Heart right ventricle (tissue), 16 donors: Measurements from ENCODE around the gene FBXW2. TPM values are rescaled to one million over a fixed set of nuclear protein-coding genes. Genes with fewer than 3 reads are reported as not detected.

Experiments used
- ATAC-seq, 8 donors: fragments of 200-7000 bp; cut with Tn5 transposase; one replicate each; pipeline ENCODE4 v1.9.1; 2020; ENCODE audit warnings: mild to moderate bottlenecking in 8 of 8, moderate library complexity in 8 of 8, moderate number of reproducible peaks in 1 of 8
- DNase-seq, 2 donors: peaks; one replicate each; pipeline ENCODE4 v3.0.0-alpha.2; 2020
- H3K27ac ChIP-seq, 10 donors: fragments of 200-600 bp; sonication (generic) in 2 of 10; one replicate each; pipeline versions ENCODE4 v1.5.0 to v1.8.0; 2020 to 2022; ENCODE audit warnings: mild to moderate bottlenecking in 3 of 10
- H3K27me3 ChIP-seq, 7 donors: fragments of 200-600 bp; one replicate each; pipeline ENCODE4 v1.8.0; 2021 to 2022; ENCODE audit warnings: mild to moderate bottlenecking in 2 of 7
- H3K36me3 ChIP-seq, 9 donors: fragments of 200-600 bp; sonication (generic) in 1 of 9; one replicate each; pipeline versions ENCODE4 v1.5.0 to v1.8.0; 2020 to 2022; ENCODE audit warnings: mild to moderate bottlenecking in 2 of 9
- H3K4me1 ChIP-seq, 9 donors: fragments of 200-600 bp; sonication (generic) in 1 of 9; one replicate each; pipeline versions ENCODE4 v1.5.0 to v1.8.0; 2020 to 2022; ENCODE audit warnings: mild to moderate bottlenecking in 4 of 9
- H3K4me3 ChIP-seq, 10 donors: fragments of 200-600 bp; sonication (generic) in 2 of 10; one replicate each; pipeline versions ENCODE4 v1.5.0 to v1.8.0; 2020 to 2022; ENCODE audit warnings: mild to moderate bottlenecking in 7 of 10, moderate library complexity in 2 of 10
- H3K9me3 ChIP-seq, 11 donors: fragments of 200-600 bp in 10 of 11; sonication (generic) in 2 of 11; one replicate each; pipeline versions ENCODE4 v1.5.0 to v1.8.0; 2013 to 2022; ENCODE audit warnings: mild to moderate bottlenecking in 2 of 11, control low read depth in 1 of 11, moderate library complexity in 1 of 11
- CTCF ChIP-seq, 9 donors: fragments of 200-600 bp; sonication (generic) in 2 of 9; IDR thresholded peaks; one replicate each; pipeline versions ENCODE4 v1.5.0 to v1.8.0; 2021 to 2022; ENCODE audit warnings: antibody characterized with exemption in 9 of 9, mild to moderate bottlenecking in 5 of 9, moderate library complexity in 1 of 9
- WGBS, 2 donors: extraction: QIAGEN DNeasy Blood & Tissue Kit; methylation state at CpG; one replicate each; pipeline ENCODE4 v1.1.7; 2013; ENCODE audit warnings: inconsistent platforms in 1 of 2; 5-methylcytosine and 5-hydroxymethylcytosine counted together
- intact Hi-C, 10 donors: fragments of 100-400 bp; cut with DNase I; formaldehyde crosslinking; loops; one replicate each; pipeline versions ENCODE4 v1.11.1 to v1.14.2; 2022
- polyA plus RNA-seq, 2 donors: library from polyadenylated mRNA; stranded (reverse); fragments of 200-250 nt; gene quantifications; one replicate each; pipeline ENCODE4 v1.2.3, GENCODE V29; 2013
- total RNA-seq, 10 donors: library from RNA; stranded (reverse); fragmentation: NEBNext Ultra II Directional in 3 of 10; extraction: Animal tissue kit (Norgen Biotek cat#: 25700) in 3 of 10; gene quantifications; one replicate each; pipeline versions ENCODE4 v1.2.1 to v1.2.4, GENCODE V29; 2021 to 2023
- donor health status: Arrhythmogenic right ventricular cardiomyopathy.
- donor health status: ischemic (EF 13 %, LVEDD 7.1; RV severe dilation, severe dysfunction).
- donor health status: healthy with polysubstance abuse.
- donor health status: DM: no; HTN: yes; CAD: no.
- donor health status: DM: no; HTN: no; CAD: no.
- donor health status: ischemic (EF 25% LVEDD 6.9; RV normal size, moderate dysfunction).
- donor health status: ischemic (EF 25% LVEDD 5.7; RV mildly dilated, moderate dysfunction).
- donor health status: healthy.
- donor health status: DM: yes; HTN: yes; CAD: no.
- donor health status: Ischemic cardiomyopathy.
- donor health status: ischemic (EF 35%, LVEDD 5.7; RV mildly dilated, moderate dysfunction).
- donor health status: nonischemic (EF 11% LVEDD 7.7; RV severe dilation, severe dysfunction).
- donor health status: DM: yes; HTN: yes; CAD: no.
- donor health status: PGD.
- donor health status: ischemic (EF 29% LVEDD 5.4; RV normal size, mild dysfunction).
- donor health status: nonischemic (EF 23%, LVEDD 6.1; RV moderate dilation, normal function).

FBXW2 gene
- total and polyA plus RNA-seq, 12 donors: 7.5 to 52.0 (median 44.8) TPM

GRCh38 chr9:120830151-120830550 lies 36.9 kb upstream of the FBXW2 start:
- WGBS, 2 donors: 87 to 88% methylated on average over 3 of the region's 3 CpGs
- Histone ChIP-seq H3K36me3 (peaks cover 0 to 100% (median 47%) of the 10 kb centered on the region in 9 donors), H3K4me1 (no peaks in the 10 kb centered on the region), H3K4me3 (no peak overlapping the region), H3K27ac (no peak overlapping the region), H3K27me3 (no peaks in the 10 kb centered on the region), H3K9me3 (peaks cover 0 to 14% (median 0%) of the 10 kb centered on the region in 11 donors)
- no peak for ATAC-seq
- DNase-seq: no peak
- intact Hi-C loops: no loop called here
- TF ChIP-seq CTCF (IDR thresholded peaks at IDR 0.05): no peak

GRCh38 chr9:120829650-120830049 lies 36.4 kb upstream of the FBXW2 start:
- DNase-seq (no peak), ATAC-seq (no peak)
- TF ChIP-seq CTCF (IDR thresholded peaks at IDR 0.05): no peak
- intact Hi-C loops: no loop called here
- WGBS, 2 donors: 93 to 96% methylated on average over 1 of the region's 1 CpG
- H3K27me3 ChIP-seq: no peaks in the 10 kb centered on the region
- peaks cover 0 to 16% (median 0%) of the 10 kb centered on the region in 11 donors for H3K9me3 ChIP-seq
- H3K4me1 ChIP-seq: no peaks in the 10 kb centered on the region
- H3K4me3 ChIP-seq: no peak overlapping the region
- H3K27ac ChIP-seq: no peak overlapping the region
- H3K36me3 ChIP-seq: peaks cover 0 to 100% (median 47%) of the 10 kb centered on the region in 9 donors

GRCh38 chr9:120820095-120820494 lies 26.9 kb upstream of the FBXW2 start:
- Histone ChIP-seq H3K9me3 (peaks cover 0 to 3% (median 0%) of the 10 kb centered on the region in 11 donors), H3K27ac (no peak overlapping the region), H3K4me3 (no peak overlapping the region), H3K36me3 (peaks cover 0 to 100% (median 37%) of the 10 kb centered on the region in 9 donors), H3K4me1 (no peaks in the 10 kb centered on the region), H3K27me3 (no peaks in the 10 kb centered on the region)
- WGBS, 2 donors: 94 to 97% methylated on average over 4 of the region's 4 CpGs
- TF ChIP-seq CTCF (IDR thresholded peaks at IDR 0.05): no peak
- DNase-seq (no peak), ATAC-seq (no peak)
- intact Hi-C loops: no loop called here

- TF ChIP-seq CTCF (IDR thresholded peaks at IDR 0.05): no peak
- DNase-seq: no peak
- intact Hi-C loops: no loop called here
- ATAC-seq: no peak
- Histone ChIP-seq H3K27ac (no peak overlapping the region), H3K27me3 (no peaks in the 10 kb centered on the region), H3K36me3 (peaks cover 0 to 91% (median 37%) of the 10 kb centered on the region in 9 donors), H3K4me1 (no peaks in the 10 kb centered on the region), H3K9me3 (no peaks in the 10 kb centered on the region), H3K4me3 (no peak overlapping the region)
- WGBS, 2 donors: 87 to 94% methylated on average over 1 of the region's 1 CpG
These were observed 25.4 kb upstream of the FBXW2 start for GRCh38 chr9:120818595-120818994.
